ENCODE data around the gene RGSL1.

The RGSL1 gene

GRCh38 chr1:182410138-182410537, 39.8 kb upstream of the RGSL1 start:
- no peak for TF ChIP-seq CTCF (IDR thresholded peaks at IDR 0.05; ENCODE audit: low read depth, low read length)
- no peak overlapping the region for H3K4me3 ChIP-seq (replicated peaks in 1 of 2; ENCODE audit: low read depth in 2 of 2, low read length in 2 of 2)
- no peak for DNase-seq (ENCODE audit: low read depth in 2 of 2)

GRCh38 chr1:182410620-182411273, 39.2 kb upstream of the RGSL1 start:
- H3K4me3 ChIP-seq (replicated peaks in 1 of 2; ENCODE audit: low read depth in 2 of 2, low read length in 2 of 2), result no peak overlapping the region
- peak; percentile 3 to 22 for DNase-seq (ENCODE audit: low read depth in 2 of 2)
- TF ChIP-seq CTCF (IDR thresholded peaks at IDR 0.05; ENCODE audit: low read depth, low read length), result no peak

- DNase-seq (ENCODE audit: low read depth in 2 of 2), result no peak
- no peak overlapping the region for H3K4me3 ChIP-seq (replicated peaks in 1 of 2; ENCODE audit: low read depth in 2 of 2, low read length in 2 of 2)
- TF ChIP-seq CTCF (IDR thresholded peaks at IDR 0.05; ENCODE audit: low read depth, low read length), result no peak
Measured at GRCh38 chr1:182413486-182413885, 36.5 kb upstream of the RGSL1 start.

- DNase-seq (ENCODE audit: low read depth in 2 of 2), result no peak
- no peak for TF ChIP-seq CTCF (IDR thresholded peaks at IDR 0.05; ENCODE audit: low read depth, low read length)
- no peak overlapping the region for H3K4me3 ChIP-seq (replicated peaks in 1 of 2; ENCODE audit: low read depth in 2 of 2, low read length in 2 of 2)
Measured at GRCh38 chr1:182413969-182414368, 36.0 kb upstream of the RGSL1 start.

- H3K4me3 ChIP-seq (replicated peaks in 1 of 2; ENCODE audit: low read depth in 2 of 2, low read length in 2 of 2), result no peak overlapping the region
- DNase-seq (ENCODE audit: low read depth in 2 of 2), result no peak
- TF ChIP-seq CTCF (IDR thresholded peaks at IDR 0.05; ENCODE audit: low read depth, low read length), result no peak
Measured at GRCh38 chr1:182415789-182416188, 34.2 kb upstream of the RGSL1 start.

GRCh38 chr1:182426442-182427430, 23.2 kb upstream of the RGSL1 start:
- no peak for TF ChIP-seq CTCF (IDR thresholded peaks at IDR 0.05; ENCODE audit: low read depth, low read length)
- no peak overlapping the region for H3K4me3 ChIP-seq (replicated peaks in 1 of 2; ENCODE audit: low read depth in 2 of 2, low read length in 2 of 2)
- DNase-seq (ENCODE audit: low read depth in 2 of 2), result no peak
